RWPE1 (cell line): ENCODE measurements around the gene GPSM1.

ENCODE experiments used
- CTCF ChIA-PET: fragments of 350-600 bp; sonication (Branson Sonifier 250); formaldehyde crosslinking; extraction: SDS; loops from one replicate; lab custom pipeline; 2021; lab: Yijun Ruan, JAX
- POLR2A ChIA-PET: fragments of 400-600 bp; formaldehyde crosslinking; extraction: SDS; loops from one replicate; lab custom pipeline; 2020; ENCODE audit warnings: antibody characterized with exemption; ENCODE audit not compliant: low non-redundant PET; lab: Yijun Ruan, JAX
- DNase-seq: peaks from one replicate; pipeline ENCODE4 v3.0.0; 2012; ENCODE audit warnings: low spot score
- H3K27ac ChIP-seq: fragments of 450-650 bp; 2 replicates; pipeline ENCODE4 v1.5.1; 2017
- CTCF ChIP-seq: fragments of 450-650 bp; conservative IDR thresholded peaks from 2 replicates; pipeline ENCODE4 v1.5.1; 2017; ENCODE audit warnings: low read depth, mild to moderate bottlenecking

Gene GPSM1

GRCh38 chr9:136339173-136339957 lies 12.0 kb downstream of the GPSM1 start:
- peak; percentile 100 for TF ChIP-seq CTCF
- POLR2A ChIA-PET = interaction anchor here (1.0 kb wide), 1 partner anchor 24 kb away, joined by 3 read pairs; no protein-coding TSS in a partner anchor

GRCh38 chr9:136339958-136340310 lies 12.6 kb downstream of the GPSM1 start:
- no peak overlapping the region for H3K27ac ChIP-seq
- CTCF ChIA-PET = interaction anchor here (0.6 to 2.5 kb wide), 14 partner anchors 9 to 863 kb away, joined by 3 to 17 read pairs (median 4); partner anchors contain the start of genes DNLZ, ENTR1 and PMPCA
- DNase-seq = no peak
- POLR2A ChIA-PET = interaction anchor here (1.0 kb wide), 1 partner anchor 23 kb away, joined by 3 read pairs; no protein-coding TSS in a partner anchor
- TF ChIP-seq CTCF = no peak

More at GRCh38 chr9:136339173-136339957, 12.0 kb downstream of the GPSM1 start:
- H3K27ac ChIP-seq = peak overlapping the region; percentile 23
- DNase-seq = peak; percentile 84
- CTCF ChIA-PET = interaction anchor here (0.6 to 2.5 kb wide), 14 partner anchors 9 to 862 kb away, joined by 3 to 17 read pairs (median 4); partner anchors contain the start of genes DNLZ, ENTR1 and PMPCA

- no peak for DNase-seq
- CTCF ChIA-PET = interaction anchor here (1.0 to 2.5 kb wide), 5 partner anchors 10 to 69 kb away, joined by 3 to 17 read pairs (median 5); partner anchors contain the start of genes DNLZ, ENTR1 and PMPCA
- POLR2A ChIA-PET = interaction anchor here (1.0 kb wide), 1 partner anchor 22 kb away, joined by 3 read pairs; no protein-coding TSS in a partner anchor
- no peak for TF ChIP-seq CTCF
- no peak overlapping the region for H3K27ac ChIP-seq
Measured at GRCh38 chr9:136340356-136341041, 13.2 kb downstream of the GPSM1 start.

- CTCF ChIA-PET = interaction anchor here (2.5 kb wide), 1 partner anchor 22 kb away, joined by 17 read pairs; the partner anchor contains the start of gene DNLZ
- peak overlapping the region; percentile 84 for H3K27ac ChIP-seq
- no peak for TF ChIP-seq CTCF
- POLR2A ChIA-PET = no interaction called here
- DNase-seq = no peak
Measured at GRCh38 chr9:136341042-136341655, 13.8 kb downstream of the GPSM1 start.

GRCh38 chr9:136341769-136342168 lies 14.4 kb downstream of the GPSM1 start:
- peak overlapping the region; percentile 84 for H3K27ac ChIP-seq
- no peak for TF ChIP-seq CTCF
- CTCF ChIA-PET = no interaction called here
- DNase-seq = no peak
- POLR2A ChIA-PET = no interaction called here
